SK-N-SH (cell line): ENCODE results near the gene DSG3. TPM values are rescaled to one million over a fixed set of nuclear protein-coding genes. Genes with fewer than 3 reads are reported as not detected.

Source experiments
- CTCF ChIA-PET: fragments of 300-600, 350-600 bp; formaldehyde crosslinking; extraction: SDS; loops from one replicate; lab custom pipeline; 2021; lab: Yijun Ruan, JAX
- POLR2A ChIA-PET: fragments of 350-600 bp; sonication (Branson Sonifier 250); formaldehyde crosslinking; extraction: SDS; loops from one replicate; lab custom pipeline; 2020; ENCODE audit warnings: antibody characterized with exemption, inconsistent platforms; lab: Yijun Ruan, JAX
- DNase-seq: peaks from one replicate; pipeline ENCODE4 v3.0.0; 2012
- H2AFZ ChIP-seq: fragments of 200-600 bp; sonication (generic); 2 replicates; pipeline ENCODE4 v1.8.1; 2016; ENCODE audit warnings: antibody characterized with exemption, mild to moderate bottlenecking, low read depth
- H3F3A ChIP-seq: fragments of 200-600 bp; sonication (generic); replicated peaks from 2 replicates; pipeline ENCODE3; 2016; ENCODE audit warnings: antibody characterized with exemption, mild to moderate bottlenecking; ENCODE audit not compliant: insufficient read depth
- H3K27ac ChIP-seq, 2 experiments: fragments of 200-500 bp in 1 of 2; fragments of 200-600 bp in 1 of 2; sonication (Bioruptor generic) in 1 of 2; sonication (generic), shearing (Covaris generic) in 1 of 2; 2 replicates each; pipeline versions ENCODE4 v1.5.1 to v1.6.1; 2014 to 2016; ENCODE audit warnings: low read depth in 2 of 2, inconsistent platforms in 1 of 2, low read length in 1 of 2, mild to moderate bottlenecking in 1 of 2, mixed read lengths in 1 of 2
- H3K27me3 ChIP-seq: fragments of 200-600 bp; sonication (generic), shearing (Covaris generic); 2 replicates; pipeline ENCODE4 v1.6.1; 2016; ENCODE audit warnings: mixed run types; ENCODE audit not compliant: insufficient read depth
- H3K36me3 ChIP-seq, 2 experiments: fragments of 200-500 bp in 1 of 2; fragments of 200-600 bp in 1 of 2; sonication (Bioruptor generic) in 1 of 2; sonication (generic) in 1 of 2; replicated peaks in 1 of 2; 2 replicates each; pipeline versions ENCODE3 to v1.5.1; 2014 to 2016; ENCODE audit warnings: low read length in 1 of 2, mild to moderate bottlenecking in 1 of 2; ENCODE audit not compliant: insufficient read depth in 2 of 2, control insufficient read depth in 1 of 2
- H3K4me1 ChIP-seq, 2 experiments: fragments of 200-500 bp in 1 of 2; fragments of 200-600 bp in 1 of 2; sonication (Bioruptor generic) in 1 of 2; sonication (generic), shearing (Covaris generic) in 1 of 2; 2 replicates each; pipeline versions ENCODE4 v1.5.1 to v1.6.1; 2014 to 2016; ENCODE audit warnings: low read depth in 1 of 2, low read length in 1 of 2, mixed run types in 1 of 2; ENCODE audit not compliant: insufficient read depth in 2 of 2, control insufficient read depth in 1 of 2
- H3K4me2 ChIP-seq: fragments of 200-600 bp; sonication (generic), shearing (Covaris generic); 2 replicates; pipeline ENCODE4 v1.6.1; 2017; ENCODE audit warnings: mixed run types
- H3K4me3 ChIP-seq, 2 experiments: fragments of 200-500 bp in 1 of 2; fragments of 200-600 bp in 1 of 2; sonication (Bioruptor generic) in 1 of 2; sonication (generic), shearing (Covaris generic) in 1 of 2; 2 replicates each; pipeline versions ENCODE4 v1.5.1 to v1.8.1; 2014 to 2016; ENCODE audit warnings: low read depth in 2 of 2, inconsistent platforms in 1 of 2, low read length in 1 of 2, mild to moderate bottlenecking in 1 of 2, mixed read lengths in 1 of 2, moderate library complexity in 1 of 2
- H3K79me2 ChIP-seq: fragments of 200-600 bp; sonication (generic); 2 replicates; pipeline ENCODE4 v1.8.1; 2017; ENCODE audit warnings: mild to moderate bottlenecking; ENCODE audit not compliant: insufficient read depth
- H3K9ac ChIP-seq: fragments of 200-600 bp; sonication (generic); 2 replicates; pipeline ENCODE4 v1.6.1; 2017; ENCODE audit warnings: mixed run types
- H3K9me2 ChIP-seq: fragments of 200-600 bp; sonication (generic); 2 replicates; pipeline ENCODE4 v1.6.1; 2017; ENCODE audit warnings: mixed run types
- H3K9me3 ChIP-seq: fragments of 200-600 bp; sonication (generic); 2 replicates; pipeline ENCODE4 v1.6.1; 2017; ENCODE audit warnings: mixed run types, mild to moderate bottlenecking, moderate library complexity
- H4K20me1 ChIP-seq: fragments of 200-600 bp; sonication (generic); 2 replicates; pipeline ENCODE4 v1.6.1; 2017; ENCODE audit warnings: mild to moderate bottlenecking, mixed run types; ENCODE audit not compliant: insufficient read depth
- GATA2 ChIP-seq: sonication (generic); formaldehyde crosslinking; IDR thresholded peaks from 2 replicates; pipeline ENCODE4 v1.5.0; 2020; ENCODE audit warnings: mild to moderate bottlenecking, missing genetic modification reagents
- IRF3 ChIP-seq: fragments of 150-350 bp; IDR thresholded peaks from 2 replicates; pipeline ENCODE4 v1.6.1; 2016; ENCODE audit warnings: mild to moderate bottlenecking, low read depth, low read length
- MAX ChIP-seq: IDR thresholded peaks from 2 replicates; pipeline ENCODE4 v1.4.0; 2012; ENCODE audit warnings: low read depth
- MEF2A ChIP-seq: IDR thresholded peaks from 2 replicates; pipeline ENCODE4 v1.4.0; 2012; ENCODE audit warnings: low read depth, borderline replicate concordance
- NFIC ChIP-seq: IDR thresholded peaks from 2 replicates; pipeline ENCODE4 v1.4.0; 2012; ENCODE audit warnings: borderline replicate concordance
- NRF1 ChIP-seq: IDR thresholded peaks from 2 replicates; pipeline ENCODE4 v1.6.1; 2012; ENCODE audit warnings: low read depth, mild to moderate bottlenecking, low read length
- PBX3 ChIP-seq: IDR thresholded peaks from 2 replicates; pipeline ENCODE4; 2012
- REST ChIP-seq: IDR thresholded peaks from 2 replicates; pipeline ENCODE4 v1.6.1; 2012; ENCODE audit warnings: mild to moderate bottlenecking, low read depth, low read length, moderate library complexity
- RFX5 ChIP-seq: IDR thresholded peaks from 2 replicates; pipeline ENCODE4 v1.6.1; 2012; ENCODE audit warnings: mild to moderate bottlenecking, improper control_type of control experiment, low read length
- TEAD4 ChIP-seq: IDR thresholded peaks from 2 replicates; pipeline ENCODE4 v1.4.0; 2012; ENCODE audit warnings: mild to moderate bottlenecking, borderline replicate concordance; ENCODE audit not compliant: insufficient read depth
- WGBS: methylation state at CpG from one replicate; pipeline ENCODE4 v1.1.6; 2017; ENCODE audit warnings: low lambda C conversion rate; 5-methylcytosine and 5-hydroxymethylcytosine counted together
- polyA plus RNA-seq, 3 experiments: library from polyadenylated mRNA; depleted of rRNA; stranded (reverse); fragments of >200 nt; gene quantifications; 2 replicates each; pipeline ENCODE4 v1.2.3, GENCODE V29; 2012

Gene DSG3
- polyA plus RNA-seq, 1 of the 3 experiments (the other 2 are of a cell fraction), result 0.02 TPM

- POLR2A ChIA-PET, result no interaction called here
- TF ChIP-seq RFX5, result no peak
- TF ChIP-seq MAX, result no peak
- no peak for TF ChIP-seq MEF2A
- no peak for TF ChIP-seq PBX3
- no peak for TF ChIP-seq NFIC
- no peaks in the 10 kb centered on the region for H3K4me1 ChIP-seq
- peaks cover 20% of the 10 kb centered on the region; the same call in 1 of the 2 replicates for H3K27me3 ChIP-seq
- WGBS, result under 1% methylated on average over 6 of the region's 6 CpGs
- no peak overlapping the region for H3K9ac ChIP-seq
- H3K4me3 ChIP-seq, result no peak overlapping the region
- no peaks in the 10 kb centered on the region for H3K79me2 ChIP-seq
- no peaks in the 10 kb centered on the region for H3K36me3 ChIP-seq
- no peak overlapping the region for H3K4me2 ChIP-seq
- no peak for DNase-seq
- no peak overlapping the region for H3K27ac ChIP-seq
- no peaks in the 10 kb centered on the region for H3K9me3 ChIP-seq
- H3F3A ChIP-seq, result no peaks in the 10 kb centered on the region
- no peaks in the 10 kb centered on the region for H3K9me2 ChIP-seq
- H2AFZ ChIP-seq, result no peak overlapping the region
- CTCF ChIA-PET, result no interaction called here
- H4K20me1 ChIP-seq, result no peaks in the 10 kb centered on the region
These were observed 6.8 kb upstream of the DSG3 start for GRCh38 chr18:31440787-31441186.

- TF ChIP-seq NRF1, result no peak
- no peak for TF ChIP-seq IRF3
- no peak for TF ChIP-seq REST
- TF ChIP-seq RFX5, result no peak
- TF ChIP-seq TEAD4, result no peak
- no peak for TF ChIP-seq GATA2 (CRISPR knock-in tag)
- H3K9ac ChIP-seq, result no peak overlapping the region
- H2AFZ ChIP-seq, result no peak overlapping the region
- 16% methylated on average over 4 of the region's 4 CpGs for WGBS
- H3K9me3 ChIP-seq, result no peaks in the 10 kb centered on the region
- ChIA-PET CTCF (no interaction called here), POLR2A (no interaction called here)
- H3K27ac ChIP-seq, result no peak overlapping the region
- no peaks in the 10 kb centered on the region for H3F3A ChIP-seq
- H4K20me1 ChIP-seq, result no peaks in the 10 kb centered on the region
- DNase-seq, result no peak
- H3K36me3 ChIP-seq, result no peaks in the 10 kb centered on the region
- no peak overlapping the region for H3K4me3 ChIP-seq
- H3K4me1 ChIP-seq, result no peaks in the 10 kb centered on the region
- H3K9me2 ChIP-seq, result no peaks in the 10 kb centered on the region
- H3K27me3 ChIP-seq, result peaks cover 25% of the 10 kb centered on the region; the same call in 1 of the 2 replicates
- no peak overlapping the region for H3K4me2 ChIP-seq
- no peaks in the 10 kb centered on the region for H3K79me2 ChIP-seq
These were observed 6.0 kb upstream of the DSG3 start for GRCh38 chr18:31441493-31441892.
